ENCODE data around the gene DCLK1. TPM values are rescaled to one million over a fixed set of nuclear protein-coding genes. Genes with fewer than 3 reads are reported as not detected.

Gene DCLK1
- total RNA-seq, 4 donors from 2014 or later: 11.9 to 26.4 (median 15.5) TPM

GRCh38 chr13:36101157-36101556, 30.0 kb downstream of the DCLK1 start:
- Histone ChIP-seq H3K9me3 (no peaks in the 10 kb centered on the region), H3K27me3 (no peaks in the 10 kb centered on the region), H3K36me3 (no peaks in the 10 kb centered on the region), H3K4me3 (replicated peaks in 1 of 3) (no peak overlapping the region), H3K27ac (no peak overlapping the region), H3K4me1 (no peaks in the 10 kb centered on the region)
- DNase-seq: no peak
- 70 to 80% methylated on average over 9 of the region's 9 CpGs for WGBS, 2 donors
- TF ChIP-seq, protein P1, sequence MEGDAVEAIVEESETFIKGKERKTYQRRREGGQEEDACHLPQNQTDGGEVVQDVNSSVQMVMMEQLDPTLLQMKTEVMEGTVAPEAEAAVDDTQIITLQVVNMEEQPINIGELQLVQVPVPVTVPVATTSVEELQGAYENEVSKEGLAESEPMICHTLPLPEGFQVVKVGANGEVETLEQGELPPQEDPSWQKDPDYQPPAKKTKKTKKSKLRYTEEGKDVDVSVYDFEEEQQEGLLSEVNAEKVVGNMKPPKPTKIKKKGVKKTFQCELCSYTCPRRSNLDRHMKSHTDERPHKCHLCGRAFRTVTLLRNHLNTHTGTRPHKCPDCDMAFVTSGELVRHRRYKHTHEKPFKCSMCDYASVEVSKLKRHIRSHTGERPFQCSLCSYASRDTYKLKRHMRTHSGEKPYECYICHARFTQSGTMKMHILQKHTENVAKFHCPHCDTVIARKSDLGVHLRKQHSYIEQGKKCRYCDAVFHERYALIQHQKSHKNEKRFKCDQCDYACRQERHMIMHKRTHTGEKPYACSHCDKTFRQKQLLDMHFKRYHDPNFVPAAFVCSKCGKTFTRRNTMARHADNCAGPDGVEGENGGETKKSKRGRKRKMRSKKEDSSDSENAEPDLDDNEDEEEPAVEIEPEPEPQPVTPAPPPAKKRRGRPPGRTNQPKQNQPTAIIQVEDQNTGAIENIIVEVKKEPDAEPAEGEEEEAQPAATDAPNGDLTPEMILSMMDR (IDR thresholded peaks at IDR 0.05): no peak
- TF ChIP-seq POLR2A (IDR thresholded peaks at IDR 0.05): no peak
- intact Hi-C loops (cut with DNase I): no loop called here

DNA sequence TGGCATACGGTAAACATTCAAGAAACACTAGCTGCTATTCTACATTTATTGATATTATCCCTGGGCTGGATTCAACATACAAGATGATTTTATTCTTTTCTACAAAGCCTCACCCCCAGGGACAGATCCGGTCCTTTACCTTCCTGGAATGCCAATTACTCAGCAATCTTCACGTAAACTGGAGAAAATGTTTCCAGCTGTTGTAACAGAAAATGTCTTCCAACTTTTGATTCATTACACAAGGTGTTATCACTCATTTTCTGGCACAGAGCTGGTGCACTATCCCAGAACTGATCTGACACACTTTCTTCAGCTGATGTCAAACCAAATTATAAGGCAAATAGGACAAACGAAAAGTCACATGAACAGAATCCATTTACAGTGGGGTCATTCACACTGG, 33.1 kb downstream of the DCLK1 start:
- no peak overlapping the region for H3K4me3 ChIP-seq (replicated peaks in 1 of 3)
- H3K9me3 ChIP-seq: no peaks in the 10 kb centered on the region
- H3K27me3 ChIP-seq: no peaks in the 10 kb centered on the region
- WGBS, 2 donors: 64% methylated on average over 4 of the region's 4 CpGs
- no peaks in the 10 kb centered on the region for H3K4me1 ChIP-seq
- no peaks in the 10 kb centered on the region for H3K36me3 ChIP-seq
- intact Hi-C loops (cut with DNase I): no loop called here
- no peak for DNase-seq
- no peak overlapping the region for H3K27ac ChIP-seq
- no peak for TF ChIP-seq POLR2A (IDR thresholded peaks at IDR 0.05)
- TF ChIP-seq, protein P1 (IDR thresholded peaks at IDR 0.05): no peak

- Histone ChIP-seq H3K4me3 (replicated peaks in 1 of 3) (no peak overlapping the region), H3K36me3 (no peaks in the 10 kb centered on the region), H3K4me1 (no peaks in the 10 kb centered on the region), H3K9me3 (no peaks in the 10 kb centered on the region), H3K27me3 (no peaks in the 10 kb centered on the region), H3K27ac (no peak overlapping the region)
- WGBS, 2 donors: 66 to 80% methylated on average over 5 of the region's 5 CpGs
- TF ChIP-seq, protein P1 (IDR thresholded peaks at IDR 0.05): no peak
- TF ChIP-seq POLR2A (IDR thresholded peaks at IDR 0.05): no peak
- DNase-seq: no peak
- intact Hi-C loops (cut with DNase I): no loop called here
Observed at GRCh38 chr13:36096461-36097416, 34.4 kb downstream of the DCLK1 start.

- intact Hi-C loops (cut with DNase I): no loop called here
- WGBS, 2 donors: 56 to 63% methylated on average over 4 of the region's 4 CpGs
- H3K27ac ChIP-seq: no peak overlapping the region
- no peak overlapping the region for H3K4me3 ChIP-seq (replicated peaks in 1 of 3)
- H3K36me3 ChIP-seq: no peaks in the 10 kb centered on the region
- no peaks in the 10 kb centered on the region for H3K27me3 ChIP-seq
- TF ChIP-seq, protein P1 (IDR thresholded peaks at IDR 0.05): no peak
- H3K4me1 ChIP-seq: no peaks in the 10 kb centered on the region
- H3K9me3 ChIP-seq: no peaks in the 10 kb centered on the region
- DNase-seq: no peak
Observed at GRCh38 chr13:36094478-36094877, 36.7 kb downstream of the DCLK1 start.

DNA sequence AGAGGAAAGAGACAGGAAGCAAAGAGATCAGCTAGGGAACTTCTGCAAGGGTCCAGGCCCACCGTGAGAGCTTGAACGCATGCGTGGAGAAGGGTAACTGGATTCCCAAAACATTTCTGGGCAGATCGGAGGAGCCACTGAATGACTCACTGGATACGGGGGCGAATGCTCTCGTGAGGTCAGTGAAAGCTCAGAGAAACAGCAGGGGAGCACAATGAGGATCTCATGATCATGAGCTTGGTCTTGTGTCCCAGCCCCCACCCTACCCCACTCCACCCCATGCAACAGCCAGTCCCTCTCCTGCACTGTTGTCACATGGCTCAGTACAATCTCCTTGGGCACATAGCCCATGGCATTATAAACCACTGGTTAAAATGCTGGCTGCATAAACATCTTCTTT, 40.6 kb downstream of the DCLK1 start:
- no peaks in the 10 kb centered on the region for H3K36me3 ChIP-seq
- intact Hi-C loops (cut with DNase I): no loop called here
- no peaks in the 10 kb centered on the region for H3K9me3 ChIP-seq
- 83% methylated on average over 7 of the region's 7 CpGs for WGBS, 2 donors
- peak in 1 of 2 donors; percentile 2 for DNase-seq
- no peak overlapping the region for H3K4me3 ChIP-seq (replicated peaks in 1 of 3)
- H3K27ac ChIP-seq: peak overlapping the region in 1 of 3 donors; percentile 35
- TF ChIP-seq, protein P1 (IDR thresholded peaks at IDR 0.05): no peak
- TF ChIP-seq POLR2A (IDR thresholded peaks at IDR 0.05): no peak
- no peaks in the 10 kb centered on the region for H3K27me3 ChIP-seq
- no peaks in the 10 kb centered on the region for H3K4me1 ChIP-seq
